ENCODE data around the gene ANO6.
A peak's percentile ranks its signal among the peaks of the same experiment; 100 is the strongest.

The ANO6 gene

DNA sequence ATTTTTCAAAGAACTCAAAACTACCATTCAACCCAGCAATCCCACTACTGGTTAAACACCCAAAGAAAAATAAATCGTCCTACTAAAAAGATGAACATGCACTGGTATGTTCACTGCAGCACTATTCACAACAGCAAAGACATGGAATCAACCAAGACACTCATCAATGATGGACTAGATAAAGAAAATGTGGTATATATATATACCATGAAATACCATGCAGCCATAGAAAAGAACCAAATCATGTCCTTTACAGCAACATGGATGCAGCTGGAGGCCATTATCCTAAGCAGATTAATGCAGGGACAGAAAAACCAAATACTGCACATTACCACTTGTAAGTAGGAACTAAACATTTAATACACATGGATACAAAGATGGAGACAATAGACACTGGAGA is 3.8 kb upstream of the ANO6 start:
- TF ChIP-seq, protein P1, sequence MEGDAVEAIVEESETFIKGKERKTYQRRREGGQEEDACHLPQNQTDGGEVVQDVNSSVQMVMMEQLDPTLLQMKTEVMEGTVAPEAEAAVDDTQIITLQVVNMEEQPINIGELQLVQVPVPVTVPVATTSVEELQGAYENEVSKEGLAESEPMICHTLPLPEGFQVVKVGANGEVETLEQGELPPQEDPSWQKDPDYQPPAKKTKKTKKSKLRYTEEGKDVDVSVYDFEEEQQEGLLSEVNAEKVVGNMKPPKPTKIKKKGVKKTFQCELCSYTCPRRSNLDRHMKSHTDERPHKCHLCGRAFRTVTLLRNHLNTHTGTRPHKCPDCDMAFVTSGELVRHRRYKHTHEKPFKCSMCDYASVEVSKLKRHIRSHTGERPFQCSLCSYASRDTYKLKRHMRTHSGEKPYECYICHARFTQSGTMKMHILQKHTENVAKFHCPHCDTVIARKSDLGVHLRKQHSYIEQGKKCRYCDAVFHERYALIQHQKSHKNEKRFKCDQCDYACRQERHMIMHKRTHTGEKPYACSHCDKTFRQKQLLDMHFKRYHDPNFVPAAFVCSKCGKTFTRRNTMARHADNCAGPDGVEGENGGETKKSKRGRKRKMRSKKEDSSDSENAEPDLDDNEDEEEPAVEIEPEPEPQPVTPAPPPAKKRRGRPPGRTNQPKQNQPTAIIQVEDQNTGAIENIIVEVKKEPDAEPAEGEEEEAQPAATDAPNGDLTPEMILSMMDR (conservative IDR thresholded peaks at IDR 0.05; ENCODE audit: low read depth, low read length) = no peak
- no peak for DNase-seq (ENCODE audit: low read depth)
- H3K4me3 ChIP-seq (ENCODE audit: low read length) = no peak overlapping the region

DNA sequence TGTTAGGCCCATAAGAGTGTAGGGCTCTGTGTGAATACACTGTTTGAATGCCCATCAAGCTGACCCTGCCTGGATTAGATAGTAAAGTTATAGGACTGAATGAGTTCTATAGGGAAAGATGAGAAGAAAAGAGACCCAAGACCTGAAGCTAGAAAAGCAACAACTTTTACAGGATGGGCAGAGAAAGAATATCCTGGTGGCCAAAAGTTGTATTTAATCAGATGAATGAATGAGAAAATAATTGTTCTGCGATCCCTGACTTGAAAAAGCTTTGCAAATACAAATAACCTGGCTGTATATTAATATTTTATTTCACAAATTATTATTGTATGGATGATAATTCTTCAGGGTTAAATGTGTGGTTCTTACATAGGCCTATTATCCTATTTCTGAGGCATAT is 2.8 kb upstream of the ANO6 start:
- TF ChIP-seq, protein P1 (conservative IDR thresholded peaks at IDR 0.05; ENCODE audit: low read depth, low read length) = no peak
- no peak for DNase-seq (ENCODE audit: low read depth)
- H3K4me3 ChIP-seq (ENCODE audit: low read length) = no peak overlapping the region

- TF ChIP-seq, protein P1 (conservative IDR thresholded peaks at IDR 0.05; ENCODE audit: low read depth, low read length) = no peak
- DNase-seq (ENCODE audit: low read depth) = no peak
- no peak overlapping the region for H3K4me3 ChIP-seq (ENCODE audit: low read length)
Observed at GRCh38 chr12:45214071-45214470, 1.8 kb upstream of the ANO6 start.

GRCh38 chr12:45214749-45215418 is 1.0 kb upstream of the ANO6 start:
- DNase-seq (ENCODE audit: low read depth) = no peak
- TF ChIP-seq, protein P1 (conservative IDR thresholded peaks at IDR 0.05; ENCODE audit: low read depth, low read length) = no peak
- peak overlapping the region; percentile 85 for H3K4me3 ChIP-seq (ENCODE audit: low read length)

DNA sequence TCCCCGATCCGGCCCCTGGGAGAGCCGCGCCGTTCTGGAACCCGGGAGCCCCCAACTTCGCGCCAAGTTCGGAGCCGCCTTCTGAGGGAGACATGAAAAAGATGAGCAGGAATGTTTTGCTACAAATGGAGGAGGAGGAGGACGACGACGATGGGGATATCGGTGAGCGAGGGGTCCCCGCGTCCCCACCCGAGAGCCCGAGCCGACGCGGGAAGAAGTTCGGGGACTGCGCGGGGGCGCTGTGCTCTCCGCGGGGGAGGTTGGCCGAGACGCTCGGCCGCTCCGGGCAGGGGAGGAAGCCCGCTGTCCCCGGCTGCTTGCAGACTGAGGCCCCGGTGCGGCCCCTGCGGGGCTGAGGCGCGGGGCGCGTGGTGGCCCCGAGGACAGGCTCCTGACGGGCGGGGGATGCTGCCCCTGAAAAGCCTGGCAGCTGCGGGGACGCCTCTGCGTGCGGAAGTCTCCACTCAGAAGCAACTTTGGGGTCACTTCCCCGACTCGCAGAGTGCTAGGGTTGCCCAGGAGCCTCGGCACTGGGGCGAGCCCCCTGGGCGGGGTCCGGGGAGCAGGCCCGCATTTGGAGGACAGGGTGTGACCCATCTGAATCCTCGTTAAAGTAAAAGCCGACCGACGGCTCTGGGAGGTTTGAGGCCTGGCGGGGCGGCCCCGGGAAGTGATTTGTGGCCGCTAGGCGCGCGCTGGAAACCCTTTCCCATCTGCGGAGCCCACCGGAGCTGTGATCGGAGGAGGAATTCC is 511 bp downstream of the ANO6 start:
- no peak for DNase-seq (ENCODE audit: low read depth)
- TF ChIP-seq, protein P1 (conservative IDR thresholded peaks at IDR 0.05; ENCODE audit: low read depth, low read length) = peak; percentile 38
- peak overlapping the region; percentile 85 for H3K4me3 ChIP-seq (ENCODE audit: low read length)

DNA sequence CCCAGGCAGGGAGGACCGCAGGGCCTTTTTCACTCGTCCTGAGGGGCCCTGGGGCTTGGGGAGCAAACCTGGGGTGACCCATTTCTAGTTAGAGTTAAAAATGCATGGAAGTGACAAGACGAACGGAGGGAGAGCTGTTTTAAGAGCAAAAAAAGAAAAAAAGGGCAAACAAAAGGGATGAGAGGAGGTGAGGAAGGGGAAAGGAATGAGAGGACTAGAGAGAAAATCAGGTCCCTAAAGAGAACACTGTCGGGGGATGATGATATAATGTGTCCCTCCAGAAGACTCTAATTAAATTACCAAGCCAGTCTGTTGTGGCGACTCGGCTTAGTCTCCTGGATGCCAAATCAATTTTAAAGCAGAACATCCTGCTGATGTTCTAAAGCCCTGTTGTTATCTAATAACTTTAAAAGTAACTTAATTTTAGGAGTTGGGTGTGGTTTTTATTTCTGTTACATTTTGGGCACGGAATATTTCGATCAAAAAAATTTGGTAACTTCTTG is 1.1 kb downstream of the ANO6 start:
- TF ChIP-seq, protein P1 (conservative IDR thresholded peaks at IDR 0.05; ENCODE audit: low read depth, low read length) = no peak
- peak overlapping the region; percentile 85 for H3K4me3 ChIP-seq (ENCODE audit: low read length)
- DNase-seq (ENCODE audit: low read depth) = no peak
